Chondrocyte (in vitro differentiated cells): Measurements from ENCODE around the gene FAM76A. TPM values are rescaled to one million over a fixed set of nuclear protein-coding genes. Genes with fewer than 3 reads are reported as not detected.
"Not testable (repeated sequence)": the region's sequence is repeated elsewhere in the genome, so short reads cannot be mapped to it uniquely, and the experiment has no call there.

Experiments
- DNase-seq: peaks from one replicate; pipeline ENCODE4 v3.0.0; 2021; ENCODE audit warnings: mixed read lengths, low spot score
- H3K27ac Mint-ChIP-seq: one replicate; pipeline ENCODE4 v1.8.0; 2021; ENCODE audit warnings: mild to moderate bottlenecking, moderate library complexity, mixed read lengths; ENCODE audit not compliant: unreplicated experiment
- H3K27me3 Mint-ChIP-seq: 2 replicates; pipeline ENCODE4 v1.8.0; 2021; ENCODE audit warnings: low read depth, mixed read lengths
- H3K36me3 Mint-ChIP-seq: 2 replicates; pipeline ENCODE4 v1.8.0; 2021; ENCODE audit warnings: low read depth, mixed read lengths
- H3K4me1 Mint-ChIP-seq: 2 replicates; pipeline ENCODE4 v1.8.0; 2021; ENCODE audit warnings: low read depth, mild to moderate bottlenecking, mixed read lengths
- H3K4me3 Mint-ChIP-seq: one replicate; pipeline ENCODE4 v1.8.0; 2021; ENCODE audit warnings: mild to moderate bottlenecking, moderate library complexity, mixed read lengths; ENCODE audit not compliant: unreplicated experiment
- H3K9me3 Mint-ChIP-seq: 2 replicates; pipeline ENCODE4 v1.8.0; 2021; ENCODE audit warnings: low read depth, mixed read lengths
- CTCF ChIP-seq: fragments of 200-600 bp; sonication (generic); IDR thresholded peaks from 2 replicates; pipeline ENCODE4 v1.5.0; 2021; ENCODE audit warnings: antibody characterized with exemption, mild to moderate bottlenecking, moderate library complexity
- long read RNA-seq: library from polyadenylated mRNA; stranded (forward); transcript quantifications from one replicate; pipeline ENCODE4 v2.0.0, GENCODE V29; 2021
- total RNA-seq: library from RNA; stranded (reverse); gene quantifications from 3 replicates; pipeline ENCODE4 v1.2.1, GENCODE V29; 2021

FAM76A gene
- total RNA-seq: 12.7 to 15.1 TPM (median 13.6 TPM) in 3 replicates
- long read RNA-seq, partial matches to known transcripts: 1 of 4 reads
- long read RNA-seq, other reads (novel, unspliced or antisense): 1 of 4 reads

GRCh38 chr1:27725374-27726172 lies at the start of gene FAM76A:
Gene FAM76A (plus strand): TSS chr1:27725961. CDS start chr1:27726081, 120 bp downstream.
- H3K4me3 Mint-ChIP-seq: peak within 1 kb of the TSS; percentile 80
- H3K27ac Mint-ChIP-seq: peak within 1 kb of the TSS; percentile 98
- DNase-seq: peak; percentile 99
- no peaks in the 10 kb centered on the region for H3K9me3 Mint-ChIP-seq
- peak; percentile 79 for TF ChIP-seq CTCF
- H3K27me3 Mint-ChIP-seq: peaks cover 2% of the 10 kb centered on the region
- peaks cover 5% of the 10 kb centered on the region for H3K36me3 Mint-ChIP-seq
- H3K4me1 Mint-ChIP-seq: peaks cover 22% of the 10 kb centered on the region

- Mint-ChIP-seq H3K27ac (no peak overlapping the region), H3K4me1 (peaks cover 20% of the 10 kb centered on the region), H3K27me3 (no peaks in the 10 kb centered on the region)
Measured at GRCh38 chr1:27676410-27676809, 49.4 kb upstream of the FAM76A start.

GRCh38 chr1:27678747-27679146 lies 47.0 kb upstream of the FAM76A start:
- Mint-ChIP-seq H3K9me3 (peaks cover 12% of the 10 kb centered on the region), H3K27me3 (no peaks in the 10 kb centered on the region), H3K36me3 (peaks cover 6% of the 10 kb centered on the region), H3K4me1 (no peaks in the 10 kb centered on the region), H3K27ac (no peak overlapping the region), H3K4me3 (no peak overlapping the region)
- no peak for DNase-seq
- TF ChIP-seq CTCF: no peak

More at GRCh38 chr1:27676410-27676809, 49.4 kb upstream of the FAM76A start:
- no peak for TF ChIP-seq CTCF
- H3K9me3 Mint-ChIP-seq: peaks cover 4% of the 10 kb centered on the region
- H3K4me3 Mint-ChIP-seq: no peak overlapping the region
- no peak for DNase-seq
- peaks cover 3% of the 10 kb centered on the region for H3K36me3 Mint-ChIP-seq

- H3K27me3 Mint-ChIP-seq, DNase-seq, H3K27ac Mint-ChIP-seq, H3K4me1 Mint-ChIP-seq, H3K36me3 Mint-ChIP-seq, H3K4me3 Mint-ChIP-seq: not testable (repeated sequence)
- H3K9me3 Mint-ChIP-seq: peaks cover 12% of the 10 kb centered on the region
Measured at GRCh38 chr1:27680225-27680791, 45.5 kb upstream of the FAM76A start.

- not testable (repeated sequence) for H3K4me1 Mint-ChIP-seq, DNase-seq, H3K27ac Mint-ChIP-seq, H3K27me3 Mint-ChIP-seq, H3K36me3 Mint-ChIP-seq, H3K4me3 Mint-ChIP-seq
- peaks cover 12% of the 10 kb centered on the region for H3K9me3 Mint-ChIP-seq
Measured at GRCh38 chr1:27681580-27681979, 44.2 kb upstream of the FAM76A start.

- Mint-ChIP-seq H3K4me3 (no peak overlapping the region), H3K4me1 (no peaks in the 10 kb centered on the region), H3K27me3 (peaks cover 3% of the 10 kb centered on the region), H3K36me3 (peaks cover 6% of the 10 kb centered on the region), H3K27ac (no peak overlapping the region), H3K9me3 (peaks cover 12% of the 10 kb centered on the region)
- DNase-seq: no peak
- TF ChIP-seq CTCF: no peak
Measured at GRCh38 chr1:27682351-27682944, 43.3 kb upstream of the FAM76A start.
